K562 (cell line): Measurements from ENCODE around the gene EGR2. TPM values are rescaled to one million over a fixed set of nuclear protein-coding genes. Genes with fewer than 3 reads are reported as not detected.
A peak's percentile ranks its signal among the peaks of the same experiment; 100 is the strongest.

ENCODE experiments used
- ATAC-seq: fragments of 200-7000 bp; cut with Tn5 transposase; 3 replicates; pipeline ENCODE4 v1.9.1; 2020; ENCODE audit warnings: moderate library complexity
- BruUV-seq: library from RNA; stranded (reverse); fragments of 400-500 nt; replicated peaks from 2 replicates; lab custom pipeline; 2021; lab: Mats Ljungman, UMichigan
- CTCF ChIA-PET: fragments of 300-600 bp; formaldehyde crosslinking; extraction: SDS; loops from one replicate; lab custom pipeline; 2021; ENCODE audit warnings: low intra/inter-chr PET ratio; lab: Yijun Ruan, JAX
- POLR2A ChIA-PET: fragments of 300-600, 350-650 bp; sonication (Branson Sonifier 250); formaldehyde crosslinking; extraction: SDS; loops from one replicate; lab custom pipeline; 2021; ENCODE audit warnings: antibody characterized with exemption, inconsistent platforms; lab: Yijun Ruan, JAX
- DNase-seq, 4 experiments: peaks; one replicate each; pipeline versions ENCODE4 v3.0.0 to v3.0.0-alpha.2; 2011 to 2018; ENCODE audit warnings: low spot score in 3 of 4, mixed read lengths in 3 of 4; ENCODE audit errors: extremely low read depth in 1 of 4
- FAIRE-seq: peaks from 2 replicates; lab custom pipeline; 2011; peaks lifted over from hg19 to GRCh38; lab: Jason Lieb, UNC
- H2AFZ ChIP-seq: 2 replicates; pipeline ENCODE4 v1.6.0; 2011; ENCODE audit warnings: low read depth, low read length, control low read depth, inconsistent platforms
- H3K27ac ChIP-seq: fragments of 200-600 bp; 3 replicates; pipeline ENCODE4 v1.8.0; 2011; ENCODE audit warnings: low read depth, mild to moderate bottlenecking, control low read depth, inconsistent platforms, low read length, moderate library complexity, mixed read lengths; ENCODE audit errors: extremely low read depth
- H3K27me3 ChIP-seq, 2 experiments: fragments of 300-600 bp in 1 of 2; 2 replicates in 1 of 2; 3 replicates in 1 of 2; pipeline versions ENCODE4 v1.6.0 to v1.8.0; 2011; ENCODE audit warnings: inconsistent platforms in 2 of 2, low read length in 2 of 2, mild to moderate bottlenecking in 1 of 2, mixed read lengths in 1 of 2, moderate library complexity in 1 of 2; ENCODE audit not compliant: control insufficient read depth in 2 of 2, insufficient read depth in 2 of 2
- H3K36me3 ChIP-seq: fragments of 300-600 bp; 3 replicates; pipeline ENCODE4 v1.8.0; 2011; ENCODE audit warnings: mild to moderate bottlenecking, low read length, inconsistent platforms; ENCODE audit not compliant: control insufficient read depth, insufficient read depth
- H3K4me1 ChIP-seq, 2 experiments: fragments of 200-600 bp in 1 of 2; replicated peaks in 1 of 2; 2 replicates in 1 of 2; 3 replicates in 1 of 2; pipeline versions ENCODE4 v1.5.1 to v1.8.0; 2011; ENCODE audit warnings: inconsistent platforms in 2 of 2, low read length in 2 of 2, mild to moderate bottlenecking in 1 of 2, mixed read lengths in 1 of 2, moderate library complexity in 1 of 2; ENCODE audit not compliant: control insufficient read depth in 2 of 2, insufficient read depth in 2 of 2
- H3K4me2 ChIP-seq: 2 replicates; pipeline ENCODE4 v1.6.1; 2011; ENCODE audit warnings: low read length, control low read depth, inconsistent platforms, mixed read lengths; ENCODE audit not compliant: insufficient read depth
- H3K4me3 ChIP-seq: fragments of 200-600 bp; sonication (generic), shearing (Covaris generic); 2 replicates; pipeline ENCODE4 v1.5.1; 2016; ENCODE audit warnings: control low read depth, inconsistent platforms
- H3K79me2 ChIP-seq: fragments of 200-600 bp; 3 replicates; pipeline ENCODE4 v1.8.0; 2011; ENCODE audit warnings: low read length, inconsistent platforms; ENCODE audit not compliant: control insufficient read depth, insufficient read depth
- H3K9ac ChIP-seq, 2 experiments: 2 replicates each; pipeline versions ENCODE4 v1.6.0 to v1.6.1; 2011; ENCODE audit warnings: low read depth in 2 of 2, low read length in 2 of 2, control low read depth in 1 of 2, inconsistent platforms in 1 of 2, mild to moderate bottlenecking in 1 of 2, mixed read lengths in 1 of 2; ENCODE audit not compliant: insufficient read depth in 1 of 2
- H3K9me1 ChIP-seq: one replicate; pipeline ENCODE4 v1.6.0; 2011; ENCODE audit warnings: inconsistent platforms, mild to moderate bottlenecking, low read length, moderate library complexity; ENCODE audit not compliant: control insufficient read depth, insufficient read depth
- H3K9me3 ChIP-seq: replicated peaks from 2 replicates; pipeline ENCODE4 v1.5.1; 2011; ENCODE audit warnings: low read depth, low read length, inconsistent platforms; ENCODE audit not compliant: control insufficient read depth, insufficient read depth
- H4K20me1 ChIP-seq: replicated peaks from 2 replicates; pipeline ENCODE4 v1.6.1; 2011; ENCODE audit warnings: low read length, inconsistent platforms, mixed read lengths; ENCODE audit not compliant: control insufficient read depth, insufficient read depth
- CREBBP ChIP-seq: IDR thresholded peaks from one replicate; pipeline ENCODE4 v1.6.1; 2012; ENCODE audit warnings: low read depth, mild to moderate bottlenecking, control low read depth, inconsistent platforms, low read length
- HMGN3 ChIP-seq: IDR thresholded peaks from 2 replicates; pipeline ENCODE4 v1.6.1; 2011; ENCODE audit warnings: borderline replicate concordance, low read depth, mild to moderate bottlenecking, mixed read lengths, low read length; ENCODE audit not compliant: insufficient read length; ENCODE audit errors: extremely low read depth
- ILK ChIP-seq: fragments of 450-650 bp; IDR thresholded peaks from 2 replicates; pipeline ENCODE4 v1.6.1; 2016; ENCODE audit warnings: missing genetic modification characterization, low read depth, mild to moderate bottlenecking, missing compliant biosample characterization, moderate library complexity, borderline replicate concordance
- KDM5B ChIP-seq: fragments of 200-600 bp; sonication (generic); IDR thresholded peaks from 2 replicates; pipeline ENCODE4 v1.6.1; 2012; ENCODE audit warnings: low read depth, mild to moderate bottlenecking, moderate library complexity, low read length, control low read depth, inconsistent platforms; ENCODE audit not compliant: insufficient replicate concordance
- WGBS: fragments of 100-300 bp; shearing (Covaris generic); methylation state at CpG from one replicate; pipeline ENCODE4 v1.1.6; 2016; ENCODE audit warnings: low coverage, mixed read lengths; ENCODE audit not compliant: insufficient coverage; ENCODE audit errors: missing lambda C conversion rate; 5-methylcytosine and 5-hydroxymethylcytosine counted together
- in situ Hi-C: fragments of 300-500 bp; cut with MboI; formaldehyde crosslinking; loops from 4 replicates; pipeline ENCODE4 v1.15.0; 2018; ENCODE audit warnings: inconsistent platforms, mixed read lengths
- intact Hi-C: fragments of 100-400 bp; cut with micrococcal nuclease; formaldehyde crosslinking; loops from 2 replicates; pipeline ENCODE4 v1.14.2; 2022
- polyA plus RNA-seq, 8 experiments: library from polyadenylated mRNA; depleted of rRNA in 4 of 8; stranded (reverse) in 5 of 8; unstranded in 3 of 8; fragments of >200 nt; fragmentation: Nextera tagmentation in 2 of 8; fragmentation: Illumina TruSeq in 1 of 8; extraction: Ambion mirVana in 2 of 8; extraction: Trizol in 1 of 8; gene quantifications; 2 replicates each; pipeline versions ENCODE4 v1.2.1 to v1.2.3, GENCODE V29; 2011 to 2014; ENCODE audit warnings: inconsistent platforms in 1 of 8, missing spikeins in 1 of 8
- total RNA-seq, 7 experiments: library from RNA; depleted of rRNA in 6 of 7; stranded (reverse); fragments of >200 nt in 6 of 7; fragmentation: Illumina TruSeq in 2 of 7; extraction: Trizol in 2 of 7; gene quantifications; 2 replicates each; pipeline versions ENCODE4 v1.2.1 to v1.2.3, GENCODE V29; 2011 to 2021; ENCODE audit warnings: low replicate concordance in 1 of 7
- TF ChIP-seq, protein P1 (sequence below), 3 experiments: fragments of 200-800 bp in 1 of 3; sonication (Bioruptor generic) in 1 of 3; sonication (generic) in 1 of 3; formaldehyde crosslinking in 1 of 3; IDR thresholded peaks; 2 replicates each; pipeline versions ENCODE4 v1.6.1 to v1.8.0; 2016 to 2022; ENCODE audit warnings: mild to moderate bottlenecking in 2 of 3, missing compliant biosample characterization in 2 of 3, missing genetic modification characterization in 2 of 3, missing genetic modification reagents in 1 of 3
- TF ChIP-seq, protein P2 (sequence below): fragments of 250-450 bp; sonication (Bioruptor Pico); IDR thresholded peaks from 2 replicates; pipeline ENCODE4 v1.4.0; 2020; ENCODE audit warnings: mild to moderate bottlenecking, moderate library complexity, borderline replicate concordance
- TF ChIP-seq, protein P3 (sequence below), 2 experiments: IDR thresholded peaks; 2 replicates each; pipeline ENCODE4 v1.6.1; 2011; ENCODE audit warnings: borderline replicate concordance in 1 of 2, control low read depth in 1 of 2, low read depth in 1 of 2, low read length in 1 of 2, mild to moderate bottlenecking in 1 of 2, mixed read lengths in 1 of 2, moderate library complexity in 1 of 2; ENCODE audit not compliant: insufficient read depth in 1 of 2, insufficient read length in 1 of 2, poor library complexity in 1 of 2, severe bottlenecking in 1 of 2; ENCODE audit errors: extremely low read depth in 1 of 2

EGR2 gene
- total and polyA plus RNA-seq, 9 of the 15 experiments (the other 6 are each of a cell fraction or from before 2014, with no cell fraction given) = 0.08 to 0.18 (median 0.12) TPM; not detected in 4

DNA sequence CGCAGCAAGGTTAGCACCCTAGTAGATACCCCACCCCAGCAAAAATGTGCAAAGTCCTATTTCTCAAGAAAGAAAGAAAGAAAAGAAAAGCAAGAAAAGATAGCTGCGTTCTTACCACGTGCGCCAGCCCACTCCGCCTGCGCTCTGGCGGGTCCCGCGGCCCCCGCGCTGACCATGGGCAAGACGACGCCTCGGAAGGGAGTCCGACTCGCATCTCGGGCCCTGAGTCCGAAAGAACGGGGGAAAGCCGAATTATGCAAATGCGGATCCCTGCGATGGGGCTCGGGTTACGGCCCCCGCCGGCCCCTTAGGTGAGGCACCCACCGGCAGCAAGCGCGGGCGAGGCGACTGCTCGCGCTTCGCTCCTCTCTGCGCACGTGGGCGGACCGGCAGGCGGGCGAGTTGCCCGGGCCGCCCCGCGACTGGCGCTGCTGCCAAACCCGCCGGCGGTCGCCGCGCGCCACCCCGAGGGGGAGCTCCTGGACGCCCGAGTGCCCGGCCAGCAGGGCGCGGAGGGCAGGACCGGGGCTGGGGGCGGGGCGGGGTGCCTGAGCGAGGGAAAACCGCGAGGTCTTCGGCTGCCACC, 2.4 kb upstream of the EGR2 start:
- no peaks in the 10 kb centered on the region for H3K9me3 ChIP-seq
- peaks cover 7 to 45% of the 10 kb centered on the region in 2 experiments; a peak in 3 of 5 replicates for H3K4me1 ChIP-seq
- no peaks in the 10 kb centered on the region for H3K36me3 ChIP-seq
- 39% methylated on average over 32 of the region's 65 CpGs for WGBS
- peaks cover 15 to 42% of the 10 kb centered on the region in 2 experiments; a peak in 4 of 5 replicates for H3K27me3 ChIP-seq
- H2AFZ ChIP-seq = 0 out of 2 replicates have a peak overlapping the region, but pooled peaks have one; percentile 95
- no peaks in the 10 kb centered on the region for H3K79me2 ChIP-seq
- no peak overlapping the region; a peak in 1 of 4 replicates for H3K9ac ChIP-seq
- CTCF ChIA-PET = interaction anchor here (1.5 kb wide), 1 partner anchor 225 kb away, joined by 3 read pairs; no protein-coding TSS in a partner anchor
- POLR2A ChIA-PET = interaction anchor here (0.6 to 1.1 kb wide), 5 partner anchors 9 to 325 kb away, joined by 3 to 4 read pairs (median 3); no protein-coding TSS in a partner anchor
- no peak for FAIRE-seq
- DNase-seq = peak in 2 of 4 experiments; percentile 27 to 34
- no peak overlapping the region for H3K4me2 ChIP-seq
- no peak overlapping the region for H3K4me3 ChIP-seq
- no peaks in the 10 kb centered on the region for H3K9me1 ChIP-seq
- H4K20me1 ChIP-seq = no peaks in the 10 kb centered on the region
- BruUV-seq = no TSS peak
- in situ Hi-C loops (no loop called here), intact Hi-C loops (loop anchor here (2.0 to 5.0 kb wide), 4 partner anchors 206 to 381 kb away; no protein-coding TSS in a partner anchor)
- no peak overlapping the region for H3K27ac ChIP-seq
- ATAC-seq = no peak
- no peak for TF ChIP-seq KDM5B
- TF ChIP-seq, protein P1, sequence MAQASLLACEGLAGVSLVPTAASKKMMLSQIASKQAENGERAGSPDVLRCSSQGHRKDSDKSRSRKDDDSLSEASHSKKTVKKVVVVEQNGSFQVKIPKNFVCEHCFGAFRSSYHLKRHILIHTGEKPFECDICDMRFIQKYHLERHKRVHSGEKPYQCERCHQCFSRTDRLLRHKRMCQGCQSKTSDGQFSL (CRISPR knock-in tag; IDR thresholded peaks at IDR 0.05) = no peak
- TF ChIP-seq, protein P1 (tag; IDR thresholded peaks at IDR 0.05) = no peak
- no peak for TF ChIP-seq HMGN3
- TF ChIP-seq ILK (tag) = no peak
- TF ChIP-seq, protein P2, sequence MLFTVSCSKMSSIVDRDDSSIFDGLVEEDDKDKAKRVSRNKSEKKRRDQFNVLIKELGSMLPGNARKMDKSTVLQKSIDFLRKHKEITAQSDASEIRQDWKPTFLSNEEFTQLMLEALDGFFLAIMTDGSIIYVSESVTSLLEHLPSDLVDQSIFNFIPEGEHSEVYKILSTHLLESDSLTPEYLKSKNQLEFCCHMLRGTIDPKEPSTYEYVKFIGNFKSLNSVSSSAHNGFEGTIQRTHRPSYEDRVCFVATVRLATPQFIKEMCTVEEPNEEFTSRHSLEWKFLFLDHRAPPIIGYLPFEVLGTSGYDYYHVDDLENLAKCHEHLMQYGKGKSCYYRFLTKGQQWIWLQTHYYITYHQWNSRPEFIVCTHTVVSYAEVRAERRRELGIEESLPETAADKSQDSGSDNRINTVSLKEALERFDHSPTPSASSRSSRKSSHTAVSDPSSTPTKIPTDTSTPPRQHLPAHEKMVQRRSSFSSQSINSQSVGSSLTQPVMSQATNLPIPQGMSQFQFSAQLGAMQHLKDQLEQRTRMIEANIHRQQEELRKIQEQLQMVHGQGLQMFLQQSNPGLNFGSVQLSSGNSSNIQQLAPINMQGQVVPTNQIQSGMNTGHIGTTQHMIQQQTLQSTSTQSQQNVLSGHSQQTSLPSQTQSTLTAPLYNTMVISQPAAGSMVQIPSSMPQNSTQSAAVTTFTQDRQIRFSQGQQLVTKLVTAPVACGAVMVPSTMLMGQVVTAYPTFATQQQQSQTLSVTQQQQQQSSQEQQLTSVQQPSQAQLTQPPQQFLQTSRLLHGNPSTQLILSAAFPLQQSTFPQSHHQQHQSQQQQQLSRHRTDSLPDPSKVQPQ (CRISPR knock-in tag) = no peak
- TF ChIP-seq CREBBP = no peak
- TF ChIP-seq, protein P3, sequence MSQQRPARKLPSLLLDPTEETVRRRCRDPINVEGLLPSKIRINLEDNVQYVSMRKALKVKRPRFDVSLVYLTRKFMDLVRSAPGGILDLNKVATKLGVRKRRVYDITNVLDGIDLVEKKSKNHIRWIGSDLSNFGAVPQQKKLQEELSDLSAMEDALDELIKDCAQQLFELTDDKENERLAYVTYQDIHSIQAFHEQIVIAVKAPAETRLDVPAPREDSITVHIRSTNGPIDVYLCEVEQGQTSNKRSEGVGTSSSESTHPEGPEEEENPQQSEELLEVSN (IDR thresholded peaks at IDR 0.05; ENCODE audit: borderline replicate concordance in 1 of 2, extremely low read depth in 1 of 2, insufficient read depth in 1 of 2, insufficient read length in 1 of 2, low read depth in 1 of 2, low read length in 1 of 2, poor library complexity in 1 of 2, severe bottlenecking in 1 of 2) = peak; percentile 39 to 88
